Adrenal gland (tissue), 5 donors: Measurements from ENCODE around the gene NOL12.

Source experiments
- CTCF ChIP-seq, 6 experiments: fragments of 450-650 bp in 4 of 6; fragments of 200-600 bp in 2 of 6; sonication (generic) in 1 of 6; IDR thresholded peaks; 1 replicate in 5 of 6; 2 replicates in 1 of 6; pipeline versions ENCODE4 v1.5.1 to v1.8.0; 2016 to 2021; ENCODE audit warnings: antibody characterized with exemption in 6 of 6, mild to moderate bottlenecking in 2 of 6, moderate library complexity in 1 of 6
- POLR2A ChIP-seq, 2 donors: fragments of 450-650 bp; IDR thresholded peaks; one replicate each; pipeline ENCODE4 v1.6.1; 2017; ENCODE audit warnings: antibody characterized with exemption in 2 of 2, mild to moderate bottlenecking in 2 of 2, moderate library complexity in 1 of 2
- donor health status: DM: no; HTN: no; CAD: no.

GRCh38 chr22:37660709-37661045 is 25.5 kb upstream of the NOL12 start:
- TF ChIP-seq CTCF (IDR thresholded peaks at IDR 0.05), result no peak
- TF ChIP-seq POLR2A (IDR thresholded peaks at IDR 0.05), result no peak
